Left forelimb (tissue), 1 donor: Measurements from ENCODE around the gene RNU6-1.
A peak's percentile ranks its signal among the peaks of the same experiment; 100 is the strongest.

ENCODE experiments used
- DNase-seq: peaks from one replicate; pipeline ENCODE4 v3.0.0-alpha.2; 2018; ENCODE audit warnings: low spot score

RNU6-1 gene

GRCh38 chr15:67820992-67821783 is 18.7 kb downstream of the RNU6-1 start:
- DNase-seq: peak; percentile 80

- DNase-seq: no peak
Observed at GRCh38 chr15:67820122-67820991, 19.5 kb downstream of the RNU6-1 start.

- no peak for DNase-seq
Observed at GRCh38 chr15:67819636-67820035, 20.2 kb downstream of the RNU6-1 start.

GRCh38 chr15:67818464-67818863 is 21.4 kb downstream of the RNU6-1 start:
- no peak for DNase-seq

DNA sequence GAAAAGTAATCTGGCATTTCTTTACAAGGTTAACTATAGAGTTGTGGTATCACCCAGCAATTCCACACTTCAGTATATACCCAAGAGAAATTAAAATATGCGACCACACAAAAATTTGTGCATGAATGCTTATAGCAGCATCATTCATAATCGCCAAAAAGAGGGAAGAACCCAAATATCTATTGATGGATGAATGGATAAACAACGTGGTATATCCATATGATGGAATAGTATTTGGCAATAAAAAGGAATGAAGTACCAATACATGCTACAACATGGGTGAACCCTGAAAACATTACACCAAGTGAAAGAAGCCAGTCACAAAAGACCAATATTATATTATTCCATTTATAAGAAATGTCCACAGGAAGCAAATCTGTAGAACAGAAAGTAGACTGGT is 23.2 kb downstream of the RNU6-1 start:
- no peak for DNase-seq

DNA sequence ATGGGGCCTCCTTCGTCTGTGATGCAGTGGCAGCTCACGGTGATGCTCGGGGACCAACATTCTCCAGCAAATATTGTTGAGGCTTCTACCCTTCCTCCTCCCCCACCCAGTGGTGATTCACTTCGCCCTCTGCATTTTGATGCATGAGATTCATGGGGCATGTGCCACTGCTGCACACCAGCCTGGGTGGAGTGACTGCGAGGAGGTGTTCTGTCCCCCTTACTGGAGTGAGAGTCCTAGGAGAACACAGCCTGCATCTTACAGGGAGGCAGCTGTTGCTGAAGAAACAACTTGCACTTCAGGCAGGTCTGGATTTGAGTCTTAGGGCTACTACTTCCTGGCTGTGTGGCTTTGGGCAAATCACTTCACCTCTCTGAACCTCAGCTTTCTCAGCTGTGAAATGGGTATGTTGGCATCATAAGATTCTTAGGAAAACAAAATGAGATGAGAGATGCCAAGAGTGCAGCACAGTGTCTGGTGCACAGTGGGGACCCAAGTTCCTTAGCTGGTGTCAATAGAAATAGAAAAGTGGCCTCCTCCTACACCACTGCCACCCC is 24.7 kb downstream of the RNU6-1 start:
- DNase-seq: no peak

- DNase-seq: no peak
Observed at GRCh38 chr15:67813104-67813634, 26.7 kb downstream of the RNU6-1 start.

DNA sequence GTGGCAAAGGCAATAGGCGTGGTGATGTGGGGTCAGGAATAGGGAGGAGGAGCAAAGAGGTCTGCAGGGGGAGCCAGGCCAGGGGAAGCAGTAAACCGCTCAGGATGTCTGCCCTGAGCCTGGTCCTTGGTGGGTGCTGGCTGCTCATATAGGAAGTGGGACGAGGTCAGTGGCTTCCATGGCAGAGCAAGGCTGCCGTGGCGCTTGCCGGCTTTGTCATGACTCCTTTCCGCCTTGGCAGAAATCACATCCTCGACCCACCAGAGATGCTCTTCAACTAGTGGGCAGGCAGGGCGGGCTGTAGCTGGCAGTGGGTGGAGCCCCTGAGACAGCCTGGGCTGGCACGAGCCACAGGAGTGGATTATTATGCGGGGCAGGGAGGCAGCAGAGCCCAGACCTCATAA is 27.6 kb downstream of the RNU6-1 start:
- peak; percentile 53 for DNase-seq

DNA sequence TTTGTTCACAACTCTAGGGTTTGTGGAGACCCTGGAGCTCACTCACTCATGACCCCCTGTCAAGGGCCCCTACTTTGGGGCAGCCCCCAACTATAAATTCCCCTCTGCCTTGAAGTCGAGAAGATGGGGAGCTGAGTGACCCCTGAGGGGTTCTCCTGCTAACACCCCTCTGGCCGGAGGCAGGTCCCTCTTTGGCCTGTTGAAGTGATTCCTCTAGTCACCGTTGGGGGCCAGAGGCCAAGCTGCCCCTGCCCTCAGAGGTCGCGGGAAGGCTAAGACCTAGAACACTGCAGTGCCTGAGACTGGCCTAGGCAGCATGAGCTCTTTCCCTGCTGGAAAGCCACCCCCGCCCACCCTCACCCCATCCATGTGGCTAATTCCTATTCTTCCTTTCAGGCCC is 30.0 kb downstream of the RNU6-1 start:
- DNase-seq: no peak

DNA sequence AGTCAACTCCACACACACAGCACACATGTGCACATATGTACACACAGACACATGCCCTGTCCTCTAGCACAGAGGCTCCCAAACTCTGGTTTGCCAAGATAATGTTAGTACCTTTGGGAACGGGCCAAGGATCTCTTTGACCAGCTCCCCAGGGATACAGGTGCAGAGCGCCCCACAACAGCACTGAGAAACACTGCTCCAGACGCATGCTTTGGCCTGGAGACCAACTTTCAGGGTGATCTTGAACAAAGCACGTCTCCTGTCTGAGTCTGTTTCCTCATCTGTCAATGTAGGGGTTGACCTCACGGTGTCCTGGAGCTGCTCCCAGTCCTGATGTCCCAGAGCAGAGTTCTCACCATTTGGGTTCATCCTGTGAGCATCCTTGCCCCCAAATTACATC is 30.4 kb downstream of the RNU6-1 start:
- peak; percentile 37 for DNase-seq

DNA sequence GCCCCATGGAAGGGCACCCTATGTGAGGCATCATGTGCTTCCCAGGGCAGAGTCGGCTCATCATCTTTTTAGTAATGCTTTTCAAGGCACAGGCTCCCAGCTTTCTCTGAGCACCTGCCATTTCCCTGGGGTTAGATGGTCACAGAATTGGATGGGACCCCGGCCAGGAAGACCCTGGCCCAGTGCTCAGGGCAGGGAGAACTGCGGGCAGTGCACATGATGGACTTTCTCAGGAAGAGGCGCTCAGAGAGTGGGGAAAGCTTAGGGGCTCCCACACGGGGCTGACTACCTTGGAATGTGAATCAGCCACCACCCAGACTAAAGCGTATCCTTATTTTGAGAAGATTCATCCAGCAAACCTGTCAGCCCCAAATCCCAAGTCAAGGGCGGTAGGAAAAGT is 31.0 kb downstream of the RNU6-1 start:
- DNase-seq: peak; percentile 26

DNA sequence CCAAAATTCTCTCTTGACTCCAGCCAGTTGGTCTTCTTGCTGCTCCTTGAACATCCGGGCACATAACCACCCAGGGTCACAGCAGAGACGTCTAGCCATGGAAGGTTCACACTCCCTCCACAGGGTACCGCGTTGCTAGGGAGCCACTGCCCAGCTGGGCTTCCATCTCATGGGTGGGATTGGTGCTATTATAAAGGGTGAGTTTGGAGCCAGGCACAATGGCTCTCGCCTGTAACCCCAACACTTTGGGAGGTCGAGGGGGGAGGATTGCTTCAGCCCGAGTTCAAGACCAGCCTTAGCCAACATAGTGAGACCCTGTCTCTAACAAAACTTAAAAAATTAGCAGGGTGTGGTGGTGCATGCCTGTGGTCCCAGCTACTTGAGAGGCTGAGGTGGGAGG is 32.0 kb downstream of the RNU6-1 start:
- DNase-seq: no peak

- no peak for DNase-seq
Observed at GRCh38 chr15:67807141-67807540, 32.7 kb downstream of the RNU6-1 start.

GRCh38 chr15:67806536-67806935 is 33.3 kb downstream of the RNU6-1 start:
- no peak for DNase-seq

GRCh38 chr15:67805666-67806516 is 34.0 kb downstream of the RNU6-1 start:
- DNase-seq: no peak

DNA sequence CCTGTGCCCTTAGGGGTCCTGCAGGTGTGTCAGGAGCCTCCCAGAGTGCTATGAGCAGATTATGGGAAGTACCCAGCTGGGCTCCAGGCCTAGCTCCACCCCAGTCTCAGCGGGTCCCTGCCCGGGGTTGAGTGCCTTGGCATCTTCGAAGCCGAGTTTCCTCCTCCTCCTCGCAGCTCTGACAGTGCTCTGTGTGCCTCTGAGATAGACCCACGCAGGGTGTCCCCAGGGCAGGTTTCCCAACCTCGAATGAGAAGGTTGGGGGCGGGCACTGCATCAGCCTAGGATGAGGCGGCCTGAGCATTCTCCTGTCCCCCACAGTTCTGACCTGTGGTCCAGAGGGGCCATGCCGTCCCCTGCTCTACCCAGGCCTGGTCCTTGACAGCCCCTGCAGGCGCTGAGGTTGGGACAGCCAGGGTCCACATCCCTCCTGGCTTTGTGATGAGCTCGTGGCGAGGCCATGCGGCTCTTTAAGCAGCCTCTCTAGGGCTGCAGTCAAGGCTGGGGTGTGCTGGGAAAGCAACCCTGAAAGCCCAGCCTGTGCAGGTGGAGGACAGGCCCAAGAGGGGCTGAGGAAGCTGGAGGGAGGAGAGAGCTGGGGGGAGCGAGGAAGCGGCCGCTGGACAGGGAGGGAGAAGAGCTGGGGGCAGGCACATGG is 34.7 kb downstream of the RNU6-1 start:
- no peak for DNase-seq

- no peak for DNase-seq
Observed at GRCh38 chr15:67803996-67804843, 35.6 kb downstream of the RNU6-1 start.

GRCh38 chr15:67803299-67803698 is 36.5 kb downstream of the RNU6-1 start:
- DNase-seq: no peak

DNA sequence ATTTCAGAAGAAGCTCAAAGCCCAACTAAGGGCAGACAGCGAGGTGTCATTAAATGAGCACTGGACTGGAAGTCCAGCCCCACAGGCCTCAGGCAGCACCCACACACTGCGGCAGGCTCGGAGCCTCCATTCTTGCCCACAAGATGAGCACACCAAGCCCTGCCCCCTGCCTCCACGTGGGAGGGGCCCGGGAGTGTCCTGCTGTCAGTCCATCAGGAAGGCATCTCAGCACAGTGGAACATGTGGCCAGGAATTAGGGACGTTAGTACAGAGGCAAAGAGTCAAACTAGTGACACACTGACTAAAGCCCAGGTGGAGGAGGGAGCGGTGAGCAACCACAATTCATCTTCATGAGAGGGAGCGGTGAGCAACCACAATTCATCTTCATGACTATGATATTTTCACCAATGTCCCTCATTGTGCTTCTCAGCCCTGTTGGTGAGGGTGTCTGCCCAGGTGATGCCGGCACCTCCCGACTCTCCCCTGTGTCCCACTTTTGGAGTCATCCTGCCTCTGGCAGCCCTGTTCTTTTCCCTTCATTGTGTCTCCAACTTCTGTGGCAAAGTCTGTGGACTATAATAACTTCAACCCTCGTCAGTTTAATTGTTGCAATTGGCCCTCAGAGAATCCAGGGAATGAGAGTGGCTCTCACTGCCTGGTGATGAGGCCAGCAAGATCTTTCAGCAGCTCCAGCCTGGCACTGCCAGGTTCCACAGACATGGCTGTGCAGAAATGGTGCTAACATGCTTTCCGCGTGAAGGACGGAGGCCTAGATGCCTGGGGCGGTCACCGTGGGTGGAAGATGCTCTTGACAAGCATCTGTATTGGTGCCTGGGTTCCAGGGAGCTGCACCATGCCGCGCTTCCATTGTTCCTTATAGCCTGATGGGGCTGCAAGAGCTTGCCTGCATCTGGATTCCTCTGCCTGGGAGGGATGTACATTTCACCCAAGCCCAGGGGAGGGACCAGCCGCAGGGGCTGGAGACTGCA is 37.6 kb downstream of the RNU6-1 start:
- no peak for DNase-seq
